ENCODE data around the gene PPARG. TPM values are rescaled to one million over a fixed set of nuclear protein-coding genes. Genes with fewer than 3 reads are reported as not detected.

PPARG gene
- total and polyA plus RNA-seq, 2 experiments from 2014 or later: 0.15 to 0.42 TPM

GRCh38 chr3:12345584-12346494 lies 57.0 kb downstream of the PPARG start:
- no peaks in the 10 kb centered on the region for H3K9me3 Mint-ChIP-seq
- Histone ChIP-seq H2AFZ (no peak overlapping the region), H3K79me2 (replicated peaks; ENCODE audit: insufficient read depth) (no peaks in the 10 kb centered on the region), H4K20me1 (replicated peaks; ENCODE audit: insufficient read depth) (no peaks in the 10 kb centered on the region), H3K27ac (ENCODE audit: low read depth) (no peak overlapping the region), H3K9me2 (ENCODE audit: insufficient read depth) (no peaks in the 10 kb centered on the region), H3K4me1 (ENCODE audit: insufficient read depth) (no peaks in the 10 kb centered on the region), H3K4me3 (no peak overlapping the region), H3K36me3 (ENCODE audit: insufficient read depth) (no peaks in the 10 kb centered on the region), H3F3A (replicated peaks; ENCODE audit: low read depth) (no peaks in the 10 kb centered on the region), H3K27me3 (ENCODE audit: insufficient read depth) (no peaks in the 10 kb centered on the region), H3K4me2 (no peak overlapping the region)
- no peak overlapping the region for H3K27ac Mint-ChIP-seq
- H3K27me3 Mint-ChIP-seq (ENCODE audit: insufficient read depth, low read depth, poor library complexity): no peaks in the 10 kb centered on the region
- DNase-seq (ENCODE audit: low spot score) (no peak), ATAC-seq (no peak)
- no peak overlapping the region for H3K4me3 Mint-ChIP-seq
- TF ChIP-seq ZNF114 (CRISPR knock-in tag; IDR thresholded peaks at IDR 0.05) (no peak), STAT1 (IDR thresholded peaks at IDR 0.05; ENCODE audit: unreplicated experiment) (no peak), EZH2 (IDR thresholded peaks at IDR 0.05; ENCODE audit: low read depth, unreplicated experiment) (no peak), ZNF331 (CRISPR knock-in tag; IDR thresholded peaks at IDR 0.05; ENCODE audit: low read depth) (no peak), EZH2phosphoT487 (IDR thresholded peaks at IDR 0.05; ENCODE audit: unreplicated experiment) (no peak), CREB1 (CRISPR knock-in tag; IDR thresholded peaks at IDR 0.05; ENCODE audit: low read depth) (no peak), JUNB (IDR thresholded peaks at IDR 0.05; ENCODE audit: unreplicated experiment) (no peak)
- TF ChIP-seq, protein P1, sequence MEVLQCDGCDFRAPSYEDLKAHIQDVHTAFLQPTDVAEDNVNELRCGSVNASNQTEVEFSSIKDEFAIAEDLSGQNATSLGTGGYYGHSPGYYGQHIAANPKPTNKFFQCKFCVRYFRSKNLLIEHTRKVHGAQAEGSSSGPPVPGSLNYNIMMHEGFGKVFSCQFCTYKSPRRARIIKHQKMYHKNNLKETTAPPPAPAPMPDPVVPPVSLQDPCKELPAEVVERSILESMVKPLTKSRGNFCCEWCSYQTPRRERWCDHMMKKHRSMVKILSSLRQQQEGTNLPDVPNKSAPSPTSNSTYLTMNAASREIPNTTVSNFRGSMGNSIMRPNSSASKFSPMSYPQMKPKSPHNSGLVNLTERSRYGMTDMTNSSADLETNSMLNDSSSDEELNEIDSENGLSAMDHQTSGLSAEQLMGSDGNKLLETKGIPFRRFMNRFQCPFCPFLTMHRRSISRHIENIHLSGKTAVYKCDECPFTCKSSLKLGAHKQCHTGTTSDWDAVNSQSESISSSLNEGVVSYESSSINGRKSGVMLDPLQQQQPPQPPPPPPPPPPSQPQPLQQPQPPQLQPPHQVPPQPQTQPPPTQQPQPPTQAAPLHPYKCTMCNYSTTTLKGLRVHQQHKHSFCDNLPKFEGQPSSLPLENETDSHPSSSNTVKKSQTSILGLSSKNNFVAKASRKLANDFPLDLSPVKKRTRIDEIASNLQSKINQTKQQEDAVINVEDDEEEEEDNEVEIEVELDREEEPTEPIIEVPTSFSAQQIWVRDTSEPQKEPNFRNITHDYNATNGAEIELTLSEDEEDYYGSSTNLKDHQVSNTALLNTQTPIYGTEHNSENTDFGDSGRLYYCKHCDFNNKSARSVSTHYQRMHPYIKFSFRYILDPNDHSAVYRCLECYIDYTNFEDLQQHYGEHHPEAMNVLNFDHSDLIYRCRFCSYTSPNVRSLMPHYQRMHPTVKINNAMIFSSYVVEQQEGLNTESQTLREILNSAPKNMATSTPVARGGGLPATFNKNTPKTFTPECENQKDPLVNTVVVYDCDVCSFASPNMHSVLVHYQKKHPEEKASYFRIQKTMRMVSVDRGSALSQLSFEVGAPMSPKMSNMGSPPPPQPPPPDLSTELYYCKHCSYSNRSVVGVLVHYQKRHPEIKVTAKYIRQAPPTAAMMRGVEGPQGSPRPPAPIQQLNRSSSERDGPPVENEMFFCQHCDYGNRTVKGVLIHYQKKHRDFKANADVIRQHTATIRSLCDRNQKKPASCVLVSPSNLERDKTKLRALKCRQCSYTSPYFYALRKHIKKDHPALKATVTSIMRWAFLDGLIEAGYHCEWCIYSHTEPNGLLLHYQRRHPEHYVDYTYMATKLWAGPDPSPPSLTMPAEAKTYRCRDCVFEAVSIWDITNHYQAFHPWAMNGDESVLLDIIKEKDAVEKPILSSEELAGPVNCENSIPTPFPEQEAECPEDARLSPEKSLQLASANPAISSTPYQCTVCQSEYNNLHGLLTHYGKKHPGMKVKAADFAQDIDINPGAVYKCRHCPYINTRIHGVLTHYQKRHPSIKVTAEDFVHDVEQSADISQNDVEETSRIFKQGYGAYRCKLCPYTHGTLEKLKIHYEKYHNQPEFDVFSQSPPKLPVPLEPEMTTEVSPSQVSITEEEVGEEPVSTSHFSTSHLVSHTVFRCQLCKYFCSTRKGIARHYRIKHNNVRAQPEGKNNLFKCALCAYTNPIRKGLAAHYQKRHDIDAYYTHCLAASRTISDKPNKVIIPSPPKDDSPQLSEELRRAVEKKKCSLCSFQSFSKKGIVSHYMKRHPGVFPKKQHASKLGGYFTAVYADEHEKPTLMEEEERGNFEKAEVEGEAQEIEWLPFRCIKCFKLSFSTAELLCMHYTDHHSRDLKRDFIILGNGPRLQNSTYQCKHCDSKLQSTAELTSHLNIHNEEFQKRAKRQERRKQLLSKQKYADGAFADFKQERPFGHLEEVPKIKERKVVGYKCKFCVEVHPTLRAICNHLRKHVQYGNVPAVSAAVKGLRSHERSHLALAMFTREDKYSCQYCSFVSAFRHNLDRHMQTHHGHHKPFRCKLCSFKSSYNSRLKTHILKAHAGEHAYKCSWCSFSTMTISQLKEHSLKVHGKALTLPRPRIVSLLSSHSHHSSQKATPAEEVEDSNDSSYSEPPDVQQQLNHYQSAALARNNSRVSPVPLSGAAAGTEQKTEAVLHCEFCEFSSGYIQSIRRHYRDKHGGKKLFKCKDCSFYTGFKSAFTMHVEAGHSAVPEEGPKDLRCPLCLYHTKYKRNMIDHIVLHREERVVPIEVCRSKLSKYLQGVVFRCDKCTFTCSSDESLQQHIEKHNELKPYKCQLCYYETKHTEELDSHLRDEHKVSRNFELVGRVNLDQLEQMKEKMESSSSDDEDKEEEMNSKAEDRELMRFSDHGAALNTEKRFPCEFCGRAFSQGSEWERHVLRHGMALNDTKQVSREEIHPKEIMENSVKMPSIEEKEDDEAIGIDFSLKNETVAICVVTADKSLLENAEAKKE (CRISPR knock-in tag; IDR thresholded peaks at IDR 0.05): no peak
- TF ChIP-seq, protein P2, sequence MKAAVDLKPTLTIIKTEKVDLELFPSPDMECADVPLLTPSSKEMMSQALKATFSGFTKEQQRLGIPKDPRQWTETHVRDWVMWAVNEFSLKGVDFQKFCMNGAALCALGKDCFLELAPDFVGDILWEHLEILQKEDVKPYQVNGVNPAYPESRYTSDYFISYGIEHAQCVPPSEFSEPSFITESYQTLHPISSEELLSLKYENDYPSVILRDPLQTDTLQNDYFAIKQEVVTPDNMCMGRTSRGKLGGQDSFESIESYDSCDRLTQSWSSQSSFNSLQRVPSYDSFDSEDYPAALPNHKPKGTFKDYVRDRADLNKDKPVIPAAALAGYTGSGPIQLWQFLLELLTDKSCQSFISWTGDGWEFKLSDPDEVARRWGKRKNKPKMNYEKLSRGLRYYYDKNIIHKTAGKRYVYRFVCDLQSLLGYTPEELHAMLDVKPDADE (IDR thresholded peaks at IDR 0.05): no peak
- TF ChIP-seq, protein P3, sequence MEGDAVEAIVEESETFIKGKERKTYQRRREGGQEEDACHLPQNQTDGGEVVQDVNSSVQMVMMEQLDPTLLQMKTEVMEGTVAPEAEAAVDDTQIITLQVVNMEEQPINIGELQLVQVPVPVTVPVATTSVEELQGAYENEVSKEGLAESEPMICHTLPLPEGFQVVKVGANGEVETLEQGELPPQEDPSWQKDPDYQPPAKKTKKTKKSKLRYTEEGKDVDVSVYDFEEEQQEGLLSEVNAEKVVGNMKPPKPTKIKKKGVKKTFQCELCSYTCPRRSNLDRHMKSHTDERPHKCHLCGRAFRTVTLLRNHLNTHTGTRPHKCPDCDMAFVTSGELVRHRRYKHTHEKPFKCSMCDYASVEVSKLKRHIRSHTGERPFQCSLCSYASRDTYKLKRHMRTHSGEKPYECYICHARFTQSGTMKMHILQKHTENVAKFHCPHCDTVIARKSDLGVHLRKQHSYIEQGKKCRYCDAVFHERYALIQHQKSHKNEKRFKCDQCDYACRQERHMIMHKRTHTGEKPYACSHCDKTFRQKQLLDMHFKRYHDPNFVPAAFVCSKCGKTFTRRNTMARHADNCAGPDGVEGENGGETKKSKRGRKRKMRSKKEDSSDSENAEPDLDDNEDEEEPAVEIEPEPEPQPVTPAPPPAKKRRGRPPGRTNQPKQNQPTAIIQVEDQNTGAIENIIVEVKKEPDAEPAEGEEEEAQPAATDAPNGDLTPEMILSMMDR (conservative IDR thresholded peaks at IDR 0.05; ENCODE audit: low read depth in 2 of 2): no peak
- TF ChIP-seq, protein P4, sequence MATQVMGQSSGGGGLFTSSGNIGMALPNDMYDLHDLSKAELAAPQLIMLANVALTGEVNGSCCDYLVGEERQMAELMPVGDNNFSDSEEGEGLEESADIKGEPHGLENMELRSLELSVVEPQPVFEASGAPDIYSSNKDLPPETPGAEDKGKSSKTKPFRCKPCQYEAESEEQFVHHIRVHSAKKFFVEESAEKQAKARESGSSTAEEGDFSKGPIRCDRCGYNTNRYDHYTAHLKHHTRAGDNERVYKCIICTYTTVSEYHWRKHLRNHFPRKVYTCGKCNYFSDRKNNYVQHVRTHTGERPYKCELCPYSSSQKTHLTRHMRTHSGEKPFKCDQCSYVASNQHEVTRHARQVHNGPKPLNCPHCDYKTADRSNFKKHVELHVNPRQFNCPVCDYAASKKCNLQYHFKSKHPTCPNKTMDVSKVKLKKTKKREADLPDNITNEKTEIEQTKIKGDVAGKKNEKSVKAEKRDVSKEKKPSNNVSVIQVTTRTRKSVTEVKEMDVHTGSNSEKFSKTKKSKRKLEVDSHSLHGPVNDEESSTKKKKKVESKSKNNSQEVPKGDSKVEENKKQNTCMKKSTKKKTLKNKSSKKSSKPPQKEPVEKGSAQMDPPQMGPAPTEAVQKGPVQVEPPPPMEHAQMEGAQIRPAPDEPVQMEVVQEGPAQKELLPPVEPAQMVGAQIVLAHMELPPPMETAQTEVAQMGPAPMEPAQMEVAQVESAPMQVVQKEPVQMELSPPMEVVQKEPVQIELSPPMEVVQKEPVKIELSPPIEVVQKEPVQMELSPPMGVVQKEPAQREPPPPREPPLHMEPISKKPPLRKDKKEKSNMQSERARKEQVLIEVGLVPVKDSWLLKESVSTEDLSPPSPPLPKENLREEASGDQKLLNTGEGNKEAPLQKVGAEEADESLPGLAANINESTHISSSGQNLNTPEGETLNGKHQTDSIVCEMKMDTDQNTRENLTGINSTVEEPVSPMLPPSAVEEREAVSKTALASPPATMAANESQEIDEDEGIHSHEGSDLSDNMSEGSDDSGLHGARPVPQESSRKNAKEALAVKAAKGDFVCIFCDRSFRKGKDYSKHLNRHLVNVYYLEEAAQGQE (IDR thresholded peaks at IDR 0.05; ENCODE audit: unreplicated experiment): no peak
- H3K4me1 Mint-ChIP-seq: peaks cover 5% of the 10 kb centered on the region; the same call in 2 of the 3 replicates
- H3K36me3 Mint-ChIP-seq (ENCODE audit: low read depth): no peaks in the 10 kb centered on the region
